Measurements from ENCODE around the gene HFE. TPM values are rescaled to one million over a fixed set of nuclear protein-coding genes. Genes with fewer than 3 reads are reported as not detected.

The HFE gene
- total and polyA plus RNA-seq, 2 of the 13 experiments (the other 11 are each of a cell fraction or from before 2014, with no cell fraction given) = 3.7 to 6.3 TPM

- TF ChIP-seq ZNF773 (CRISPR knock-in tag; IDR thresholded peaks at IDR 0.05; ENCODE audit: borderline replicate concordance) = 0 out of 2 replicates have a peak, but pooled peaks have one; percentile 79
- TF ChIP-seq SNAPC5 (CRISPR knock-in tag; IDR thresholded peaks at IDR 0.05; ENCODE audit: borderline replicate concordance) = peak; percentile 65; the same call in 1 of the 2 replicates
- no peak; the same call in none of the 2 replicates for TF ChIP-seq ZSCAN20 (CRISPR knock-in tag; IDR thresholded peaks at IDR 0.05; ENCODE audit: borderline replicate concordance)
- 0 out of 2 replicates have a peak, but pooled peaks have one; percentile 6 for TF ChIP-seq ZNF749 (CRISPR knock-in tag; IDR thresholded peaks at IDR 0.05; ENCODE audit: borderline replicate concordance)
- TF ChIP-seq, protein P1, sequence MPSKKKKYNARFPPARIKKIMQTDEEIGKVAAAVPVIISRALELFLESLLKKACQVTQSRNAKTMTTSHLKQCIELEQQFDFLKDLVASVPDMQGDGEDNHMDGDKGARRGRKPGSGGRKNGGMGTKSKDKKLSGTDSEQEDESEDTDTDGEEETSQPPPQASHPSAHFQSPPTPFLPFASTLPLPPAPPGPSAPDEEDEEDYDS (CRISPR knock-in tag; IDR thresholded peaks at IDR 0.05) = no peak
- TF ChIP-seq SMARCE1 (IDR thresholded peaks at IDR 0.05; ENCODE audit: borderline replicate concordance) = no peak
- TF ChIP-seq CERS6 (CRISPR knock-in tag; IDR thresholded peaks at IDR 0.05) = peak; percentile 90; the same call in 1 of the 2 replicates
- TF ChIP-seq FOXA3 (CRISPR knock-in tag; IDR thresholded peaks at IDR 0.05) = 0 out of 2 replicates have a peak, but pooled peaks have one; percentile 11
- TF ChIP-seq, protein P2, sequence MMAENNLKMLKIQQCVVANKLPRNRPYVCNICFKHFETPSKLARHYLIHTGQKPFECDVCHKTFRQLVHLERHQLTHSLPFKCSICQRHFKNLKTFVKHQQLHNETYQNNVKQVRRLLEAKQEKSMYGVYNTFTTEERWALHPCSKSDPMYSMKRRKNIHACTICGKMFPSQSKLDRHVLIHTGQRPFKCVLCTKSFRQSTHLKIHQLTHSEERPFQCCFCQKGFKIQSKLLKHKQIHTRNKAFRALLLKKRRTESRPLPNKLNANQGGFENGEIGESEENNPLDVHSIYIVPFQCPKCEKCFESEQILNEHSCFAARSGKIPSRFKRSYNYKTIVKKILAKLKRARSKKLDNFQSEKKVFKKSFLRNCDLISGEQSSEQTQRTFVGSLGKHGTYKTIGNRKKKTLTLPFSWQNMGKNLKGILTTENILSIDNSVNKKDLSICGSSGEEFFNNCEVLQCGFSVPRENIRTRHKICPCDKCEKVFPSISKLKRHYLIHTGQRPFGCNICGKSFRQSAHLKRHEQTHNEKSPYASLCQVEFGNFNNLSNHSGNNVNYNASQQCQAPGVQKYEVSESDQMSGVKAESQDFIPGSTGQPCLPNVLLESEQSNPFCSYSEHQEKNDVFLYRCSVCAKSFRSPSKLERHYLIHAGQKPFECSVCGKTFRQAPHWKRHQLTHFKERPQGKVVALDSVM (CRISPR knock-in tag; IDR thresholded peaks at IDR 0.05) = peak; percentile 14; the same call in 1 of the 2 replicates
- TF ChIP-seq SRY (CRISPR knock-in tag; IDR thresholded peaks at IDR 0.05) = 0 out of 2 replicates have a peak, but pooled peaks have one; percentile 80
- TF ChIP-seq ZNF331 (CRISPR knock-in tag; IDR thresholded peaks at IDR 0.05) = no peak; the same call in 1 of the 2 replicates
- TF ChIP-seq REPIN1 (CRISPR knock-in tag; IDR thresholded peaks at IDR 0.05; ENCODE audit: borderline replicate concordance, low read depth) = no peak
- TF ChIP-seq SP140L (CRISPR knock-in tag; IDR thresholded peaks at IDR 0.05; ENCODE audit: borderline replicate concordance) = no peak
- TF ChIP-seq ZNF414 (CRISPR knock-in tag; IDR thresholded peaks at IDR 0.05) = no peak
- TF ChIP-seq ZBTB8A (CRISPR knock-in tag; IDR thresholded peaks at IDR 0.05; ENCODE audit: borderline replicate concordance, low read depth) = no peak
- TF ChIP-seq, protein P3, sequence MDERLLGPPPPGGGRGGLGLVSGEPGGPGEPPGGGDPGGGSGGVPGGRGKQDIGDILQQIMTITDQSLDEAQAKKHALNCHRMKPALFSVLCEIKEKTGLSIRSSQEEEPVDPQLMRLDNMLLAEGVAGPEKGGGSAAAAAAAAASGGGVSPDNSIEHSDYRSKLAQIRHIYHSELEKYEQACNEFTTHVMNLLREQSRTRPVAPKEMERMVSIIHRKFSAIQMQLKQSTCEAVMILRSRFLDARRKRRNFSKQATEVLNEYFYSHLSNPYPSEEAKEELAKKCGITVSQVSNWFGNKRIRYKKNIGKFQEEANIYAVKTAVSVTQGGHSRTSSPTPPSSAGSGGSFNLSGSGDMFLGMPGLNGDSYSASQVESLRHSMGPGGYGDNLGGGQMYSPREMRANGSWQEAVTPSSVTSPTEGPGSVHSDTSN (CRISPR knock-in tag; IDR thresholded peaks at IDR 0.05) = no peak
- TF ChIP-seq KDM1A (CRISPR knock-in tag; IDR thresholded peaks at IDR 0.05) = no peak
- peak; percentile 90; the same call in 1 of the 2 replicates for TF ChIP-seq ELK4 (CRISPR knock-in tag; IDR thresholded peaks at IDR 0.05; ENCODE audit: borderline replicate concordance)
- TF ChIP-seq, protein P4, sequence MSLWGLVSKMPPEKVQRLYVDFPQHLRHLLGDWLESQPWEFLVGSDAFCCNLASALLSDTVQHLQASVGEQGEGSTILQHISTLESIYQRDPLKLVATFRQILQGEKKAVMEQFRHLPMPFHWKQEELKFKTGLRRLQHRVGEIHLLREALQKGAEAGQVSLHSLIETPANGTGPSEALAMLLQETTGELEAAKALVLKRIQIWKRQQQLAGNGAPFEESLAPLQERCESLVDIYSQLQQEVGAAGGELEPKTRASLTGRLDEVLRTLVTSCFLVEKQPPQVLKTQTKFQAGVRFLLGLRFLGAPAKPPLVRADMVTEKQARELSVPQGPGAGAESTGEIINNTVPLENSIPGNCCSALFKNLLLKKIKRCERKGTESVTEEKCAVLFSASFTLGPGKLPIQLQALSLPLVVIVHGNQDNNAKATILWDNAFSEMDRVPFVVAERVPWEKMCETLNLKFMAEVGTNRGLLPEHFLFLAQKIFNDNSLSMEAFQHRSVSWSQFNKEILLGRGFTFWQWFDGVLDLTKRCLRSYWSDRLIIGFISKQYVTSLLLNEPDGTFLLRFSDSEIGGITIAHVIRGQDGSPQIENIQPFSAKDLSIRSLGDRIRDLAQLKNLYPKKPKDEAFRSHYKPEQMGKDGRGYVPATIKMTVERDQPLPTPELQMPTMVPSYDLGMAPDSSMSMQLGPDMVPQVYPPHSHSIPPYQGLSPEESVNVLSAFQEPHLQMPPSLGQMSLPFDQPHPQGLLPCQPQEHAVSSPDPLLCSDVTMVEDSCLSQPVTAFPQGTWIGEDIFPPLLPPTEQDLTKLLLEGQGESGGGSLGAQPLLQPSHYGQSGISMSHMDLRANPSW (CRISPR knock-in tag; IDR thresholded peaks at IDR 0.05; ENCODE audit: borderline replicate concordance) = peak; percentile 77; the same call in 1 of the 2 replicates
- peak; percentile 31; the same call in 1 of the 2 replicates for TF ChIP-seq ELF3 (CRISPR knock-in tag; IDR thresholded peaks at IDR 0.05)
- no peak for TF ChIP-seq CAMTA2 (CRISPR knock-in tag; IDR thresholded peaks at IDR 0.05; ENCODE audit: borderline replicate concordance)
Observed at GRCh38 chr6:26123675-26123946, 36.4 kb downstream of the HFE start (continued).
